Superior temporal gyrus (tissue), 1 donor: ENCODE results near the gene CA10.
A peak's percentile ranks its signal among the peaks of the same experiment; 100 is the strongest.

Source experiments
- DNase-seq: peaks from one replicate; pipeline ENCODE4 v3.0.0-alpha.2; 2016; ENCODE audit errors: extremely low spot score

The CA10 gene

DNA sequence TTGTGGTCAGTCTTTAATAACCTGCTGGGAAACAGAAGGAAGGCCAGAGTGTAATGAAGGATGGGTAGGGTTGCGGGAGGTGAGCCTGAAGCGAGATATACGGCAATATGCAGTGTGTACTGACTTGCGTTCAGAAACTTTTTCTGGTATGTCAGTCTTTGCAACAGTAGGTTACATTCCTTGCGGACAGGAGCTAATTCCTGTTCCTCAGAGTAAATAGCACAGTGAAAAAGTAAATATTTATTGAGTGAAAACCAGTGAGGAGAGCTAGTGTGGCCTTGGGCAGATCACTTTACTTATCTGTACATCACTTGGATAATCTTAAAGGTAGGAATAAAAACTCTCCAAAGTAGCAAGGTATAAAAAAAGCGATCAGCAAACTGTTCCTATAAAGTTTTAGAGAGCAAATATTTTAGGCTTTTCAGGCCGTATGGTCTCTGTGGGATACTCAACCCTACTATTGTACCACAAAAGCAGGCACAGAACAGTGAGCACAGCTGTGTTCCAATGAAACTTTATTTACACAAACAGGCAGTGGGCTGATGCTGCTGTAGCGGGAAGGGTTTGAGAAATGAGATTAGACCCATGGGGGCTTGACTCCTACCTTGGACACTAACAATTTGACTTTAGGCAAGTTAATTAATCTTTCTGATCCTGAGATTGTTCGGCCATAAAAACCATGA is 550.1 kb downstream of the CA10 start:
- DNase-seq = no peak

- no peak for DNase-seq
These were observed 551.0 kb downstream of the CA10 start for GRCh38 chr17:51607512-51607911.

GRCh38 chr17:51604299-51605020 is 554.1 kb downstream of the CA10 start:
- DNase-seq = no peak

DNA sequence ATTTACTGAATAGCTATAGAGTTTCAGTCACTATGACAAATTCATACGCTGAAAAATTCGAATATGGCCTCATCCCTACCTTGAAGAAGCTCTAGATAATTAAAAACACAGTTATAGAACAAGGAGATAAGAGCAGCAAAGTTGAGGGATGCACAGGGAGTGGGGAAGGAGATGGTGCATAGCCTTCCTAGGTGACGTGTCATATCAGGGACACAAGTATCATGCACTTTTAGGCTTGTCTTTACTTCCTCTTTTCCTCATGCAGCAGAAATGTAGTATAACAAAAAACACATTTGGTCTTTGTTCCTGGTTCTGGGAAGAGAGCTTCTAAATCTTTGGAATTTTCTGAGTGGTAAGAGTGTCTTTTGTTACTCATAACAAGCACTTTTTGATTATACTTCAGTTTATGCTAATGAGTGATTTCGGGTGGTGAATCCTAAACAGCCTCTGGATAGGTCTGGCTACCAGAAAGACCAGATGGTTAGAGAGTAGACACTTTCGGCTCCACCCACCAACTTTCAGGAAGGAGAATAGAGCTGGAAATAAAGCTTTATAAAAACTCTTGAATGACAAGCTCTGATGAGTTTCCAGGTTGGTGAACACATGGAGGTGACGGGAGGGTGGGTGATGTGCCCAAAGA is 556.8 kb downstream of the CA10 start:
- no peak for DNase-seq

DNA sequence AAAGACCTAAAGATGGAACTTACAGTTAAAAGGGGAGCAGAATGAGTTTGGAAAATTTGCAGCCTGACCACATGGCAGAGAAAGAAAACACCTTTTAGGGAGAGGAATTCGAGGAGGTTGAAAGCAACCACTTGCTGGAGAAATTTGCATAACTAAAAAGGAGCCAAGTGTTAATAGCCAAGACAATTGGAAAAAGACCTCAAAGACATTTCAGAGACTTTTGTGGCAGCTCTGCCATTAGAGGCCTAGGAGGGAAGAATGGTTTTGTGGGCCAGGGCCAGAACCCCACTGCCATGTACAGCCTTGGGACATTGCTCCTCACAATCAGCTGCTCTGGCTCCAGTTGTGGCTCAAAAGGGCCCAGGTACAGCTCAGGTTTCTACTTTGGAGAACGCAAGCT is 559.7 kb downstream of the CA10 start:
- DNase-seq = no peak

GRCh38 chr17:51597345-51597744 is 561.2 kb downstream of the CA10 start:
- DNase-seq = no peak

- DNase-seq = no peak
These were observed 562.6 kb downstream of the CA10 start for GRCh38 chr17:51595826-51596398.

- DNase-seq = no peak
These were observed 568.4 kb downstream of the CA10 start for GRCh38 chr17:51590071-51590656.

GRCh38 chr17:51588063-51588462 is 570.5 kb downstream of the CA10 start:
- no peak for DNase-seq

- no peak for DNase-seq
These were observed 571.0 kb downstream of the CA10 start for GRCh38 chr17:51587516-51587915.

DNA sequence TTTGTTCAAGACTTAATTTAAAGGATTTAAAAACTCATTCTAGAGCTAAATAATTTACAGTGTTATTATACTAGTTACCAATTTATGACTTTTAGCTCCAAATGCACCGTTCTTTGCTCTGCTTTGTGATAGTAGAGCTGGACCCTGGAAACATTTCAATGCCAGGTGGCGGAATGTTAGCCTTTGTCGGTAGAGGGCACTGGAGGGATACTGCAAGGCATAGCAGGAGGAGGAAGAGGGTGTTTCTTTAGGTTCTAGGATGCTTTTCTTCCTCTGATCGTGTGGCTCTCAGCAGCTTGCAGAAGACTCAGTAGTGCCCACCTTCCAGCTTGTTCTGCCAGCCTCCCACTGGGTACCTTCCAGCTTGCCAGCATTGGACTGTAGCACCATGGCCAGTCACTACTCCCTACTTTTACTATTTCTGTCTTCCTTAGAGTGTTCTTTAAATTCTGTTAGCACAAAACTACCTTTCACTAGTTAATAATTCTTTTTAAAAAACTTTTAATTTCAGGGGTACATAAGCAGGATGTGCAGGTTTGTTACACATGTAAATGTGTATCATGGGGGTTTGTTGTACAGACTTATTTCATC is 572.9 kb downstream of the CA10 start:
- peak; percentile 19 for DNase-seq

GRCh38 chr17:51580869-51581268 is 577.6 kb downstream of the CA10 start:
- no peak for DNase-seq
